Gastrocnemius medialis (tissue), 4 donors: ENCODE data around the gene ENOX1.

Experiments used
- POLR2A ChIP-seq, 2 donors: fragments of 450-650 bp; IDR thresholded peaks; one replicate each; pipeline ENCODE4 v1.6.1; 2017; ENCODE audit warnings: antibody characterized with exemption in 2 of 2, mild to moderate bottlenecking in 2 of 2, moderate library complexity in 2 of 2
- TF ChIP-seq, protein P1 (sequence below), 5 experiments: fragments of 450-650 bp in 3 of 5; fragments of 200-600 bp in 2 of 5; sonication (generic) in 2 of 5; IDR thresholded peaks in 4 of 5; conservative IDR thresholded peaks in 1 of 5; 1 replicate in 4 of 5; 2 replicates in 1 of 5; pipeline ENCODE4 v1.5.1; 2016 to 2019; ENCODE audit warnings: antibody characterized with exemption in 5 of 5, mild to moderate bottlenecking in 3 of 5, moderate library complexity in 3 of 5

DNA sequence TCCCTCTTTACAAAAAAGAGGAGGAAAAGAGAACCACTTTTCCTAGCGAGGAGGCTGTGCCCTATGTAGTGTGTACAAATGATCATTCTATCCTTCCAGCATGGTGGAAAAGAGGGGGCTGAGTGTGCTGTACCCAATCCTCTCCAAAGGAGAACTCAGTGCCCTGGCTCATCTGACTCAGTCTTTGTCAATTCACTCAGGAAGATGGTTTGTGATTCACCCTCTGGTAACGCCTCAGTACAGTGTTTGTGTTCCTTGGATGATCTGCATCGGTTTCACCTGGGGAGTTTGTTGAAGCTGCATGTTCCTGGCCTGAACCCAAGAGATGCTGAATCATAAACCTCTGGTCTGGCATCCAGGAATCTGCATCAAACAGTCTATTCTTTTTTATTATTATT lies 18.3 kb upstream of the ENOX1 start:
- TF ChIP-seq POLR2A (IDR thresholded peaks at IDR 0.05), result no peak
- TF ChIP-seq, protein P1, sequence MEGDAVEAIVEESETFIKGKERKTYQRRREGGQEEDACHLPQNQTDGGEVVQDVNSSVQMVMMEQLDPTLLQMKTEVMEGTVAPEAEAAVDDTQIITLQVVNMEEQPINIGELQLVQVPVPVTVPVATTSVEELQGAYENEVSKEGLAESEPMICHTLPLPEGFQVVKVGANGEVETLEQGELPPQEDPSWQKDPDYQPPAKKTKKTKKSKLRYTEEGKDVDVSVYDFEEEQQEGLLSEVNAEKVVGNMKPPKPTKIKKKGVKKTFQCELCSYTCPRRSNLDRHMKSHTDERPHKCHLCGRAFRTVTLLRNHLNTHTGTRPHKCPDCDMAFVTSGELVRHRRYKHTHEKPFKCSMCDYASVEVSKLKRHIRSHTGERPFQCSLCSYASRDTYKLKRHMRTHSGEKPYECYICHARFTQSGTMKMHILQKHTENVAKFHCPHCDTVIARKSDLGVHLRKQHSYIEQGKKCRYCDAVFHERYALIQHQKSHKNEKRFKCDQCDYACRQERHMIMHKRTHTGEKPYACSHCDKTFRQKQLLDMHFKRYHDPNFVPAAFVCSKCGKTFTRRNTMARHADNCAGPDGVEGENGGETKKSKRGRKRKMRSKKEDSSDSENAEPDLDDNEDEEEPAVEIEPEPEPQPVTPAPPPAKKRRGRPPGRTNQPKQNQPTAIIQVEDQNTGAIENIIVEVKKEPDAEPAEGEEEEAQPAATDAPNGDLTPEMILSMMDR (IDR thresholded peaks at IDR 0.05 in 4 of 5, conservative IDR thresholded peaks at IDR 0.05 in 1 of 5), result no peak
